Endothelial cell of umbilical vein (primary cell): ENCODE data around the gene ZNF565.

ENCODE experiments used
- EZH2 ChIP-seq: IDR thresholded peaks from 2 replicates; pipeline ENCODE4 v1.6.1; 2012; ENCODE audit warnings: borderline replicate concordance, low read depth, mild to moderate bottlenecking, moderate library complexity, low read length, inconsistent platforms; ENCODE audit not compliant: severe bottlenecking
- FOS ChIP-seq: IDR thresholded peaks from 2 replicates; pipeline ENCODE4 v1.6.1; 2011; ENCODE audit warnings: mild to moderate bottlenecking, low read length, moderate library complexity, borderline replicate concordance; ENCODE audit not compliant: insufficient read depth
- MYC ChIP-seq: IDR thresholded peaks from one replicate; pipeline ENCODE4 v1.6.1; 2011; ENCODE audit warnings: mild to moderate bottlenecking, low read depth, low read length
- POLR2A ChIP-seq: IDR thresholded peaks from 2 replicates; pipeline ENCODE4 v1.6.1; 2012; ENCODE audit warnings: low read depth, mild to moderate bottlenecking, control low read depth, low read length
- POLR2AphosphoS5 ChIP-seq: IDR thresholded peaks from 2 replicates; pipeline ENCODE4 v1.6.1; 2012; ENCODE audit warnings: low read depth, mild to moderate bottlenecking, control low read depth, low read length, moderate library complexity; ENCODE audit not compliant: insufficient read depth
- TF ChIP-seq, protein P1 (sequence below), 2 donors: IDR thresholded peaks; 1 replicate in 1 of 2; 2 replicates in 1 of 2; pipeline ENCODE4 v1.5.1; 2011; ENCODE audit warnings: low read length in 2 of 2, mild to moderate bottlenecking in 2 of 2, moderate library complexity in 2 of 2, control low read depth in 1 of 2, inconsistent platforms in 1 of 2, low read depth in 1 of 2; ENCODE audit not compliant: insufficient read depth in 1 of 2; ENCODE audit errors: extremely low read depth in 1 of 2

DNA sequence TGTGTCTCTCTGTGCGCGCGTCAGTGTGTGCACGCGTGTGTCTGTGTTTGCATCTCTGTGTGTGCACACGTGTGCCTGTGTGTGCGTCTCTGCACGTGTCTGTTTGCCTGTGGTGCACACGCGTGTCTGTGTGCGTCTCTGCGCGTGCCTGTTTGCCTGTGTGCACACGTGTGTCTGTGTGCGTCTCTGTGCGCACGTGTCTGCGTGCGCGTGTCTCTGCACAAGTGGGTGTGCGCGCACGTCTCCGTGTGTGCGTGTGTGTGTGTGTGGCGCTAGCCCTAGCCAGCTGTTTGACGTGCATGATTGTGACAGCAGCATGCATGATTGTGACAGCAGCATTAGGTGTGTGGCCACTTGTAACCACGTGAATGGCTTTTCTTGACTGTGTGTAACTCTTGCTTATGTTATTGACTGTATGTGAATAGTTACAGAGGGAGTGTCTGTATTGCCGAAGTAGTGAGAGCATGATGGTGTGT, 31.6 kb upstream of the ZNF565 start:
- no peak for TF ChIP-seq POLR2A
- no peak for TF ChIP-seq MYC
- no peak for TF ChIP-seq POLR2AphosphoS5
- TF ChIP-seq, protein P1, sequence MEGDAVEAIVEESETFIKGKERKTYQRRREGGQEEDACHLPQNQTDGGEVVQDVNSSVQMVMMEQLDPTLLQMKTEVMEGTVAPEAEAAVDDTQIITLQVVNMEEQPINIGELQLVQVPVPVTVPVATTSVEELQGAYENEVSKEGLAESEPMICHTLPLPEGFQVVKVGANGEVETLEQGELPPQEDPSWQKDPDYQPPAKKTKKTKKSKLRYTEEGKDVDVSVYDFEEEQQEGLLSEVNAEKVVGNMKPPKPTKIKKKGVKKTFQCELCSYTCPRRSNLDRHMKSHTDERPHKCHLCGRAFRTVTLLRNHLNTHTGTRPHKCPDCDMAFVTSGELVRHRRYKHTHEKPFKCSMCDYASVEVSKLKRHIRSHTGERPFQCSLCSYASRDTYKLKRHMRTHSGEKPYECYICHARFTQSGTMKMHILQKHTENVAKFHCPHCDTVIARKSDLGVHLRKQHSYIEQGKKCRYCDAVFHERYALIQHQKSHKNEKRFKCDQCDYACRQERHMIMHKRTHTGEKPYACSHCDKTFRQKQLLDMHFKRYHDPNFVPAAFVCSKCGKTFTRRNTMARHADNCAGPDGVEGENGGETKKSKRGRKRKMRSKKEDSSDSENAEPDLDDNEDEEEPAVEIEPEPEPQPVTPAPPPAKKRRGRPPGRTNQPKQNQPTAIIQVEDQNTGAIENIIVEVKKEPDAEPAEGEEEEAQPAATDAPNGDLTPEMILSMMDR (IDR thresholded peaks at IDR 0.05; ENCODE audit: extremely low read depth in 1 of 2, insufficient read depth in 1 of 2, low read depth in 1 of 2, low read length in 2 of 2): no peak
- TF ChIP-seq EZH2: no peak
- no peak for TF ChIP-seq FOS
